Measurements from ENCODE around the gene ADAMTS14. TPM values are rescaled to one million over a fixed set of nuclear protein-coding genes. Genes with fewer than 3 reads are reported as not detected.

The ADAMTS14 gene
- total RNA-seq, 1 experiment from 2014 or later = 1.6 TPM

DNA sequence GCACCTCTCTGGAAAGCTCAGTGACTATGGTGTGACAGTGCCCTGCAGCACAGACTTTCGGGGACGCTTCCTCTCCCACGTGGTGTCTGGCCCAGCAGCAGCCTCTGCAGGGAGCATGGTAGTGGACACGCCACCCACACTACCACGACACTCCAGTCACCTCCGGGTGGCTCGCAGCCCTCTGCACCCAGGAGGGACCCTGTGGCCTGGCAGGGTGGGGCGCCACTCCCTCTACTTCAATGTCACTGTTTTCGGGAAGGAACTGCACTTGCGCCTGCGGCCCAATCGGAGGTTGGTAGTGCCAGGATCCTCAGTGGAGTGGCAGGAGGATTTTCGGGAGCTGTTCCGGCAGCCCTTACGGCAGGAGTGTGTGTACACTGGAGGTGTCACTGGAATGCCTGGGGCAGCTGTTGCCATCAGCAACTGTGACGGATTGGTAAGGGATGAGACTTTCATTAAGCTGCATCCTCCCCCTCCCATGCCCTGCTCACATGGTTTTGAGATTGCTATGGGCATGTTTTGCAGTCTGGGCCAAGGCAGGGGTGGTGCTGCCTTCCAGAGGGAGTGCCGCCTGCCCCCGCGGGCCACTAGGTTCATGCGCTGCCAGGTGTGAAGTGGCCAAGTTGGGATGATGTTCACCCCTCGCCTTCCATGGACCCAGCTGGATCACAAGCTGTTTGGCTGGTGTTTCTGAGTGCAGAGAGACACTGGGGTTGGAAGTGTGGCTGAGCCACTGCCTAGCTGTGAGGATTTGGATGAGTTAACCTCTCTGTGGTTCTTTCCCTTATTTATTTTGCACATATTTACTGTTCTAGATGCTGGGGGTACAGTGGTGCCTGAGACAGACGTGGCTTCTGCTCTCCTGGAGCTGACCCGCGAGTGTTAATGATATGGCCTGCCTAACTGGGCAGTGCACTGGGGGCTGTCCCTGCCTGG lies 2.5 kb downstream of the ADAMTS14 start:
- Histone ChIP-seq H3K79me2 (ENCODE audit: insufficient read depth, low read length) (no peaks in the 10 kb centered on the region), H3K4me2 (ENCODE audit: insufficient read depth, insufficient read length, low read length) (no peak overlapping the region), H2BK20ac (ENCODE audit: low read depth, low read length, poor library complexity, severe bottlenecking) (no peak overlapping the region), H3K27me3 (ENCODE audit: insufficient read depth, low read length) (no peaks in the 10 kb centered on the region; the same call in 1 of the 2 replicates), H3K14ac (ENCODE audit: insufficient read depth, low read length) (no peak overlapping the region), H4K8ac (replicated peaks; ENCODE audit: insufficient read length, low read depth, low read length) (no peak overlapping the region), H2BK5ac (ENCODE audit: insufficient read length, low read length) (no peak overlapping the region), H4K91ac (ENCODE audit: insufficient read length, low read depth, low read length) (no peak overlapping the region), H2BK12ac (ENCODE audit: insufficient read length, low read depth, low read length) (no peak overlapping the region), H4K5ac (ENCODE audit: insufficient read length, low read depth, low read length) (no peak overlapping the region), H3K18ac (ENCODE audit: insufficient read length, low read depth, low read length) (no peak overlapping the region), H3K9ac (ENCODE audit: extremely low read depth, insufficient read length, low read length) (no peak overlapping the region), H3K4ac (ENCODE audit: low read depth, low read length) (no peak overlapping the region), H3K9me3 (ENCODE audit: control insufficient read depth, low read depth, low read length) (no peaks in the 10 kb centered on the region), H3K23ac (ENCODE audit: insufficient read length, low read depth, low read length) (no peak overlapping the region), H3T11ph (ENCODE audit: low read length) (no peak overlapping the region), H2AK5ac (ENCODE audit: insufficient read length, low read length) (no peak overlapping the region), H3K23me2 (ENCODE audit: insufficient read length, low read depth, low read length, poor library complexity, severe bottlenecking) (peaks cover 5% of the 10 kb centered on the region), H2BK120ac (ENCODE audit: low read depth, low read length, poor library complexity, severe bottlenecking) (no peak overlapping the region), H3K56ac (ENCODE audit: insufficient read length, low read depth, low read length) (no peak overlapping the region), H4K20me1 (ENCODE audit: control insufficient read depth, insufficient read depth, insufficient read length) (no peaks in the 10 kb centered on the region), H3K79me1 (ENCODE audit: insufficient read depth, low read depth, low read length, poor library complexity, severe bottlenecking) (no peaks in the 10 kb centered on the region), H3K27ac (ENCODE audit: insufficient read length, low read depth, low read length) (no peak overlapping the region), H2BK15ac (ENCODE audit: low read depth, low read length) (no peak overlapping the region), H2AFZ (ENCODE audit: low read length) (no peak overlapping the region), H3K4me1 (ENCODE audit: insufficient read depth, low read length) (no peaks in the 10 kb centered on the region; the same call in 1 of the 2 replicates)
- TF ChIP-seq CTCF (conservative IDR thresholded peaks at IDR 0.05) = no peak
- WGBS (ENCODE audit: extremely low coverage, insufficient read length, low lambda C conversion rate) = no CpG with 5 or more reads among the region's 24 CpGs
- H3K27ac Mint-ChIP-seq = peak overlapping the region in 1 of 3 experiments; percentile 28; a peak in 1 of 7 replicates
- H3K4me3 Mint-ChIP-seq = no peak overlapping the region
- no peaks in the 10 kb centered on the region; a peak in 1 of 5 replicates for H3K9me3 Mint-ChIP-seq
- no peak for DNase-seq
- H3K36me3 Mint-ChIP-seq (ENCODE audit: insufficient read depth in 1 of 3, low read depth in 3 of 3) = no peaks in the 10 kb centered on the region; a peak in 3 of 7 replicates
- H3K27me3 Mint-ChIP-seq (ENCODE audit: low read depth) = peaks cover 31% of the 10 kb centered on the region
- H3K4me1 Mint-ChIP-seq = peaks cover 31% of the 10 kb centered on the region in 2 experiments
